NCI-H1048 (cell line): ENCODE results near the gene TMEM234.
"Not testable (repeated sequence)": the region's sequence is repeated elsewhere in the genome, so short reads cannot be mapped to it uniquely, and the experiment has no call there.

Experiments used
- DNase-seq: peaks from one replicate; lab custom pipeline; 2025; lab: John Stamatoyannopoulos, UW

Gene TMEM234

DNA sequence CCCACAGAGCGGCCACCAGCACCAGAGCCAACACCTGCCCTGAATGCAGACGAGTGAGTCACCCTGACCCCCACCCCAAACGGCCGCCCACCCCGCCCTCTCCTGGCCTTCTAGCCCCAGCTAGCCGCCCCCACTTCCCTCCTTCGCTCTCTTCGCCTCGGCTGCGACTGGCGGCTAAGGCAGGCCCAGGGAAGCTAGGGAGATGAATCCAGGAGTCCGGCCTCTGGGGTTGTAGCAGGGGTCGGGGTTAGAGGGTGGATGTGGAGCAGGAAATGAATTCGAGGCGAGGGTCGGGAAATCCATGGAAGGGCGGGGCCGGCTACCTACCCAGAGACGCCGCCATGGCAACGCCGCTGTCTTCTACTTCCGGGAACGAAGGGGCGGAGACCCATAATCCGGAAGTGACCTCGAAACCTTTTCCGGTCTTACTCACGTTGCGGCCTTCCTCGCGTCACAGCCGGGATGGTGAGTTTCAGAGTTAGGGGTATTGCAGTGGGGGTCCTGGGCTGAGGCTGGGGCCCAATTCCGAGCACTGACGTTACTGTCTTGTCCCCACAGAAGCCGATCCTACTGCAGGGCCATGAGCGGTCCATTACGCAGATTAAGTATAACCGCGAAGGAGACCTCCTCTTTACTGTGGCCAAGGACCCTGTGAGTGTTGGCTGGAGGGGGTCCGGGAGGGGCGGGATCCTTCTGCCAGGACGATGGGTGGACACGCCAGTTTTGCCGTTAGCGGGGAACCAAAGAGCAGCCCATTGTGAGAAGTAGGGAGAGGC lies at the start of gene TMEM234, which contains the start of gene EIF3I:
TMEM234 (minus strand) TSS at position 374 of the 776 bp plus-strand sequence; CDS start at position 343, 31 bp downstream.
EIF3I (plus strand) TSS at position 428 of the 776 bp plus-strand sequence; CDS start at position 463, 35 bp downstream.
- DNase-seq: peak; percentile 72

DNA sequence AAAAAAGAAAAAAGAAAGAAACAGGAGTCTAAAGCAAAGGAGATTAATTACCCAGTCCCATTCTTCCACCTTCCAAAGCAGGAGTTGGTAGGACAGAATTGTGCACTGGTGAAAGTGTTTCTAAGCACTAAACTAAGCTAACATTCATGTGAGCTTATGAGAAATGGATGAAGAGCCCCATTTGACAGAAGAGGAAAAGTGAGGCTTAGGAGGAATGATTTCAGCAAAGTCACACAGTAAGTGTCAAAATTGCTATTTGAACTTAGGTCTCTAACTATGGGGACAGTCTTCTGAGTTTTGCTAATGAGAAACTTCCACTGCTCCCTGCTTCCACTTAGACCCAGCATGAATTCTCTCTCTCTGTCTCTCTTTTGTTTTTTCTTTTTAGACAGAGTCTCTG lies 47.6 kb upstream of the TMEM234 start:
- no peak for DNase-seq

GRCh38 chr1:32266921-32267591 lies 44.9 kb upstream of the TMEM234 start:
- DNase-seq: no peak

- no peak for DNase-seq
Observed at GRCh38 chr1:32265846-32266245, 43.7 kb upstream of the TMEM234 start.

GRCh38 chr1:32263744-32264143 lies 41.6 kb upstream of the TMEM234 start:
- DNase-seq: no peak

DNA sequence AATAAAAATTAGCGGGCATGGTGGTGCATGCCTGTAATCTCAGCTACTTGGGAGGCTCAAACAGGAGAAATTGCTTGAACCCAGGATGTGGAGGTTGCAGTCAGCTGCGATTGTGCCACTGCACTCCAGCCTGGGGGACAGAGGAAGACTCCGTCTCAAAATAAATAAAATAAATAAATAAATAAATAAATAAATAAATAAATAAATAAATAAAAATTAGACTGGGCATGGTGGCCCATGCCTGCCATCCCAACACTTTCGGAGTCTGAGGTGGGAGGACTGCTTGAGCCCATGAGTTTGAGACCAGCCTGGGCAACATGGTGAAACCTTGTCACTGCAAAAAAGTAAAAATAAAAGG lies 41.1 kb upstream of the TMEM234 start:
- not testable (repeated sequence) for DNase-seq

DNA sequence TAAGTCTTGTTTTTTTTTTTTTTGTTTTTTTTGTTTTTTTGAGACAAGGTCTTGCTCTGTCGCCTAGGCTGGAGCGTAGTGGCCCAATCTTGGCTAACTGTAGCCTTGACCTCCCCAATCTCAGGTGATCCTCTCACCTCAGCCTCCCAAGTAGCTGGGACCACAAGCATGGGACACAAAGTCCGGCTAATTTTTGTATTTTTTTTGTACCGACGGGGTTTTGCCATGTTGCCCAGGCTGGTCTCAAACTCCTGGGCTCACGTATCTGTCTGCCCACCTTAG lies 35.0 kb upstream of the TMEM234 start:
- no peak for DNase-seq

DNA sequence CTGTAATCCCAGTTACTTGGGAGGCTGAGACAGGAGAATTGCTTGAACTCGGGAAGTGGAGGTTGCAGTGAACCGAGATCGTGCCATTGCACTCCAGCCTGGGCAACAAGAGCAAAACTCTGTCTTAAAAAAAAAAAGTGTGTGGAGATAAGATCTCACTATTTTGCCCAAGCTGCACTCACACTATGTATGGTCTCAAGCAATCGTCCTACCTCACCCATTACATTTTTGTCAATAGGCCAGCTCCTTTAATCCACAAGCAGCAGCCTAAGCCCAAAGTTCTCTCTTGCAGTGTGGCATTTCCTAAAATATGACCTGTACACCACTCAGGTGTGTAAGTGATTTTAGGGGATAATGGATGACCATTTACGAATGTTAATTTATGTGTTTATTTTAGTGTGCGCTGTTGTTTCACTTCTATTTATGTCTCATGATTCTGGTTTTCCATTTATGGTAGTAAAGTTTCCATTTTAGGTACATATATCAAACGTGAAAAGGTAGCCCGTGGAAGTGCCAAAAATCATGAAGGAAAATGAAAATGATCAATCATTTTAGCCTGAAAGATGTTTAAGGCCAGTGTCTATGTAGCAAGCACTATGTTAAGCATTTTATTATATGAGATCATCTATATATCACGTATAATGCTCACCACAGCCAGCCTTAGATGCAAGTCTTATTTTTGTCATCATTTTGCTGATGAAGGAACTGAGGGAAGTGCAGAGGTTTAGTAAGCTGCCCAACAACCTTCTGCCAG lies 34.5 kb upstream of the TMEM234 start:
- DNase-seq: no peak

DNA sequence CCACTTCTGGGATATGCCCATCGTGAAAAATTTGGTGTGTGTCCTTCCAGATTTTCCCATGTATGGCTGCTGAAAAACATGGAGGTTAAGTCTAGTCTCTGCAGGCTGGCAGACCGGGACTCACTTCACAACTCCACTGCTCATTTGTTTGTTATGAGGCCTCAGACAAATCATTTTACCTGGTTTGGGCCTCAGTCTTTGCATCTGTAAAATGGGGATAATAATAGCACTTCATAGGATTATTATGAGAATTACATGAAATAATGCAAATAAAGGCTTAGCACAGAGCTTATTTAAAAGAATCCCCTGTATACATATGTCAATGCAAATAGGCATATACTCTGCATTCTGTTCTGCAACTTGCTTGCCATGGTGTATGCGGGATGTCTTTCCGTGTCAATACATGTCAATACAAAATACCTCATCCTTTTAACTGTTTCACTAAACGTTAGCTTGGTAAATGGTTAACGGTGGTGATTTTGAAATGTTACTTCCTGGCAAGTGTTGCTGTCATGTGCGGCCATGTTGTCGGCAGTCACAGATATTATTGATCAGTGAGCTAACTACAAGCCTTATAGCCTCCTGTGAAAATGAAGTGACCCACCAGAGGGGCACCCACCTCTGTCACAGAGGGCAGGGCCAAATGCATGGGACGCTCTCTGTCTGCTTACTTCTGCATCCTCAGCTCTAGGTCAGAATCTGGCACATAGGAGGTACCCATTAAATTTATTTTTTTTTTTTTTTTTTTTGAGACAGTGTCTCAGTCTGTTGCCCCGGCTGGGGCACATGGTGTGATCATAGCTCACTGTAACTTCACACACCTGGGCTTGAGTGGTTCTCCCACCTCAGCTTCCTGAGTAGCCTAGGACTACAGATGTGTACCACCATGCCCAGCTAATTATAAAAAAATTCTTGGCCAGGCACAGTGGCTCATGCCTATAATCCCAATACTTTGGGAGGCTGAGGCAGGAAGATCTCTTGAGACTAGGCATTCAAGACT lies 33.2 kb upstream of the TMEM234 start:
- no peak for DNase-seq

GRCh38 chr1:32250893-32251716 lies 29.0 kb upstream of the TMEM234 start, which contains the start of gene LCK:
LCK (plus strand) TSS chr1:32251265; CDS start chr1:32274330, 23,065 bp downstream.
- DNase-seq: no peak

GRCh38 chr1:32249831-32250525 lies 27.8 kb upstream of the TMEM234 start:
- DNase-seq: no peak

- peak; percentile 30 for DNase-seq
Observed at GRCh38 chr1:32247983-32248889, 26.1 kb upstream of the TMEM234 start.

- no peak for DNase-seq
Observed at GRCh38 chr1:32247452-32247851, 25.3 kb upstream of the TMEM234 start.

- DNase-seq: no peak
Observed at GRCh38 chr1:32246888-32247273, 24.7 kb upstream of the TMEM234 start, which contains the start of gene FAM167B. FAM167B (plus strand) TSS chr1:32247222; CDS start chr1:32247422, 200 bp downstream.

DNA sequence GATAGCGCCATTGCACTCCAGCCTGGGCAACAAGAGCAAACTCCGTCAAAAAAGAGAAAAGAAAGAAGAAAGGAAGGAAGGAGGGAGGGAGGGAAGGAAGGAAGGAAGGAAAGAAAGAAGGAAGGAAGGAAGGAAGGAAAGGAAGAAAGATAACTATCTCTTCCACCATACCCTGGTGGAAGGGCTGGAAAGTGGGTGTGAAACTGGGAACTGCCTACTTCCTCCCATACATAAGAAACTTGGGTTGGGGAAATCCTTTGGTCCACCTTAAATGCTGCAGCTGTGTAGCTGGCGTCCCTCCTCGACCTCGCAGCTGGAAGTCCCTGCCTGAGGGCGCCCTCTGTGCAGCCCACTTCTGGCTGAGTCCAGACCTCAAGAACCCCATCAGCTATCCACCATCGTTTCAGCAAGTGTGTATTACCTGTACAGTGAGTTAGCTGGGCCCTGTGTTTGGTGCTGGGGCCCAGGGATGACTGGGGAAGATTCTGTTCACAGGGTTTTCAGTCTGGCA lies 20.2 kb upstream of the TMEM234 start:
- DNase-seq: no peak

GRCh38 chr1:32241001-32241763 lies 19.0 kb upstream of the TMEM234 start:
- DNase-seq: no peak

- peak; percentile 50 for DNase-seq
Observed at GRCh38 chr1:32240140-32240951, 18.2 kb upstream of the TMEM234 start.
